GM19239 (cell line): ENCODE results near the gene HNRNPUL1.

ENCODE experiments used
- DNase-seq: peaks from one replicate; pipeline ENCODE4 v3.0.0; 2011; ENCODE audit warnings: low spot score; ENCODE audit not compliant: insufficient read length
- FAIRE-seq: peaks from 2 replicates; lab custom pipeline; 2011; peaks lifted over from hg19 to GRCh38; lab: Jason Lieb, UNC

Gene HNRNPUL1

DNA sequence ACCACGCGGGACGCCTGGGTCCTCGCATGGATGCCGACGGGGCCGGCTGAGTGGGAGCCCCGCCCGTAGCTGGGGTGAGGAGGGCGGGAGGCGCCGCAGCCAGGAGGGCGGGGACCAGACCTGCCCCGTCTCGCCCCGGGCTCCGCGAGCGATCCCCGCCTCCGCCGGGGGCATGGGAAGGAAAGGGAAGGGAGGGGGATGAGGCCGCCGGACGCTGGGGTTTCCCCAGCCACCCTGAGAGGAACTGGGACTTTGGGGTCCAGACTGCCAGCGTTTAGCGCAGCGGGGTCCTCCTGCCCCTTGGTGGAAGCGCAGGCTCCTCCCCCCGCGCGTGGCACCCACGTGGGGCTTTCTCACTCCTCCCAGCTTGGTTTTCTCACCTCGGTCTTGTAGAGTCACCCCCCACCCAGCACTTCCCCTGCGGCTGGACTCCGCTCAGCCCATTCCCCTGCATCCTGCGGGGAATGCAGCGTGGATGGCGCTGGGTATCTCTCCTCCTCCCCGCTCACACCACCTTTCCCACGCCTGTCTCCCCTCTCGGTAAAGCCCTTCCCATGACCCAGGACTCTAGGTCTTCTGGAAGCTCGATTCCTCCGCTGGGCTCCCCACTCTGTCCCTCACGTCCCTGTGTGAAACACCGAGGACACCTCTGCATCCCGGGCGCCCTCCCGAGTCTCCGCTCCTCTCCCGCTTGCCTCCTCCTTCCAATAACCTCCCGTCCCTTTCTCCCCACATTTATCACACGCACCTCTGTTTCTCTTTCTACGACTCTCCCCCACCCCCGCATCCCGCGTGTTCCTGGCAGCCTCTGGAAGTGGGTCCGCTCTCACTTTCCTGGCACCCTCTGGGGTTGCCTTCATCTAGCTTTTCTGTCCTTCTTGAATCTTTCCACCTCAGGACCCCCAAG is 87.4 kb downstream of the HNRNPUL1 start:
- peak; percentile 90 for FAIRE-seq

GRCh38 chr19:41352279-41352608 is 88.1 kb downstream of the HNRNPUL1 start:
- FAIRE-seq (peak; percentile 53), DNase-seq (no peak)

More for the DNA sequence above, 87.4 kb downstream of the HNRNPUL1 start:
- peak; percentile 78 for DNase-seq

- FAIRE-seq (no peak), DNase-seq (peak; percentile 62)
These were observed 88.7 kb downstream of the HNRNPUL1 start for GRCh38 chr19:41352609-41353465.

DNA sequence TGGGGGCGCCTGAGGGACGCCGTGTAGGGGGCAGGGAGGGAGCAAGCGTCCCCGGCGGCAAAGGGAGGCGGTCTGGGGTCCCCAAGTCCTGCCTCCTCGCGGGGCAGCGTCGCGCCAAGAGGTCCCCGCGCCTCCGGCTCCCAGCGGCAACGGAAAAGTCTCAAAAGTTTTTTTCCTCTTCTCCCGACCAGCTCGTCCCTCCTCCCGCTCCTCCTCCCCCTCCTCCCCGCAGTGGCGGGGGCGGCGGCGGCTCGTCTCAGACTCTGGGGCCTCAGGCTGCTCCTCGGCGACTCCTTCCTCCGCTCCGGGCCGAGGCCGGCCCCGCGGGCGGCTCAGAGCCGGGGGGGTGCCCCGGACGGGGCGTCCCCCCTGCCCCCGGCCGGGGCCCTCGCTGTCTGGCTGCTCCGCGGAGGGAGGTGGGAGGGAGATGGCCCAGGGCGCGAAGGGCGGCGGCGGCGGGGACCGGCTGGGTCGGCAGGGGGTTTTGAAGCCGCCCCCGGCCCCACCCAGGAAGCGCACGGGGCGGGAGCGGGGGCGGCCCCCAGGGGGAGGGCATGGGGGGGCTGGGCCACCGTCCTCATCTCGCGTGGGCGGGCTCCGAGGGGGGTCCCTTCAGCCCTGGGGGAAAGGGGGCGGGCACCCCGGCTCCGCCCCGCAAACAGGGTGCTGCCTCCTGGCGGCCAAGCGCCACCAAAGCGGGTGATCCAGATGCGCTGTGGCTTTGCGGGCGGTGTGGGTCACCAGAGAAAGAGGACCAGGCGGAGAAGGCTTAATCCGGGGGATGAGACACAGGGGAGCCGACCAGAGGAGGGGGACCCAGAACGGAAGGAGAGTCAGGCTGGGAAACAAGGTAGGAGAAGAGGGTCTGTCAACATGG is 89.5 kb downstream of the HNRNPUL1 start, which contains the start of gene TGFB1:
Gene TGFB1, minus strand, starts transcription at position 457 of the 877 bp plus-strand sequence. CDS start 878 bp downstream, outside the sequence.
- DNase-seq: peak; percentile 89
- peak; percentile 87 for FAIRE-seq

DNA sequence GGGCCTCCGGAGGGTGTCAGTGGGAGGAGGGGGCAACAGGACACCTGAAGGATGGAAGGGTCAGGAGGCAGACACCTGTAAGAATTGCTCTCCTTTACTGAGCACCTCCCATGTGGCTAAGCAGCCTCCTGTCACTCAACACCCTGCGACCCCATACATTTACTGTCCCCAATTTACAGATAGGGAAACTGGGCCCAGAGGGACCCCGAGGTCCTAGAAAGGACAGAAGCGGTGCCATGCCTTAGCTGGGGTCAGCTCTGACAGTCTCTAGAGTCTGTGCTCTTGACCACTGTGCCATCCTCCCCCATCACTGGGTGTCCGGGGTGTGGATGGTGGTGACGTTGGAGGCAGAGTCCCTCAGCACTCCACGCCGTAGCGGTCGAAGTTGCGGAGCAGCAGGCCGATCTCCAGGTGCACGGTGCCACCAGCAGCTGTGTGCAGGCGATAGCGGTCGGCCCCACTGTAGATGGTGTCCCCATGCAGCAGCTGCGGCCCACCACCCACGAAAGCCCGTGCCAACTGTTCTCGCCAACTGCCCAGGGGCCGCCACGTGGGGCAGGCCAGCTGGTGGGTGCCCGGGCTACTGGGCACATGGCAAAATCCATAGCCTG is 90.3 kb downstream of the HNRNPUL1 start:
- DNase-seq (no peak), FAIRE-seq (no peak)

GRCh38 chr19:41355035-41355434 is 90.9 kb downstream of the HNRNPUL1 start:
- no peak for DNase-seq
- FAIRE-seq: no peak

DNA sequence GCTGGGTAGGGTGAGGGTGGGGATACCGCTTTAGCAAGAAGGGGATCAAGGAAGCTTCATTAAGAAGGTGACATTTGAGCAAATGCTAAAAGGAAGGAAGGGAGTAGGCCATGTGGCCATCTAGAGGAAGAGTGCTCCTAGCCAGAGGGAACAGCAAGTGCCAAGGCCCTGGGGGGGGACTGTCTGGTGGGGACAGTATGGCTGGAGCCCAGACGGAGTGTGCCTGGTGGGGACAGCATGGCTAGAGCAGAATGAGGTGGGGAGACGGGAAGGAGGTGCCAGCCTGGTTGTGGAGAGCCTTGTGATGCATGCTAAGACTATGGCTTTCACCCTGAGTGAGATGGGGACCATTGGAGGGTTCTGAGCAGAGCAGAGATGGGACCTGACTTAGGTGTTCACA is 91.6 kb downstream of the HNRNPUL1 start:
- FAIRE-seq (no peak), DNase-seq (no peak)

GRCh38 chr19:41356984-41357739 is 93.0 kb downstream of the HNRNPUL1 start:
- DNase-seq (no peak), FAIRE-seq (no peak)
